KOPT-K1 (cell line): ENCODE measurements around the gene ADGRD1.

Experiments
- H3K27ac ChIP-seq: fragments of 200-600 bp; sonication (generic); 2 replicates; pipeline ENCODE4 v1.5.1; 2016; ENCODE audit warnings: antibody characterized with exemption, mild to moderate bottlenecking, low read depth, low read length; ENCODE audit not compliant: poor library complexity, severe bottlenecking
- H3K36me3 ChIP-seq: fragments of 200-600 bp; sonication (generic); 2 replicates; pipeline ENCODE4 v1.5.1; 2017; ENCODE audit warnings: antibody characterized with exemption, mild to moderate bottlenecking, low read length, moderate library complexity; ENCODE audit not compliant: insufficient read depth
- H3K9me3 ChIP-seq: fragments of 200-600 bp; sonication (generic); 2 replicates; pipeline ENCODE4 v1.5.1; 2017; ENCODE audit warnings: antibody characterized with exemption, low read length, mild to moderate bottlenecking; ENCODE audit not compliant: insufficient read depth, poor library complexity, severe bottlenecking

ADGRD1 gene

DNA sequence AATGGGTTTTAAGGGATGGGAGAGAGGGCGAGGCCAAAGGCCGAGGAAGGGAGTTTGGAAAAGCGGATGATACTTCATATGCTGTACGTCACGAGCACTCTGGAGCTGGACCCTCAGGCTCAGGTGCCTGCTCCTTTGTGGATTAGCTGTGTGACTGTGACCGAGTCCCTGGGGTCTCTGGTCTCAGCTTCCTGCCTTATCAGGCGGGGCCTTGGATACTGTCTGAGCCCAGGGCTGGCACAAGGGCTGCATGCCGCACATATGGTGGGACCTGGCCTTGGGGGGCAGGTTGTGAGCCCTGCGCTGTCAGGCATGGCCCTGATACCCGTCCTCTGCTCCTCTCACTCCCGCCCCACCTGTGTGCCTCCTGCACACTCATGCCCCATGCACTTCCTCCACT is 95.3 kb downstream of the ADGRD1 start:
- Histone ChIP-seq H3K9me3 (no peaks in the 10 kb centered on the region), H3K27ac (no peak overlapping the region), H3K36me3 (no peaks in the 10 kb centered on the region)

DNA sequence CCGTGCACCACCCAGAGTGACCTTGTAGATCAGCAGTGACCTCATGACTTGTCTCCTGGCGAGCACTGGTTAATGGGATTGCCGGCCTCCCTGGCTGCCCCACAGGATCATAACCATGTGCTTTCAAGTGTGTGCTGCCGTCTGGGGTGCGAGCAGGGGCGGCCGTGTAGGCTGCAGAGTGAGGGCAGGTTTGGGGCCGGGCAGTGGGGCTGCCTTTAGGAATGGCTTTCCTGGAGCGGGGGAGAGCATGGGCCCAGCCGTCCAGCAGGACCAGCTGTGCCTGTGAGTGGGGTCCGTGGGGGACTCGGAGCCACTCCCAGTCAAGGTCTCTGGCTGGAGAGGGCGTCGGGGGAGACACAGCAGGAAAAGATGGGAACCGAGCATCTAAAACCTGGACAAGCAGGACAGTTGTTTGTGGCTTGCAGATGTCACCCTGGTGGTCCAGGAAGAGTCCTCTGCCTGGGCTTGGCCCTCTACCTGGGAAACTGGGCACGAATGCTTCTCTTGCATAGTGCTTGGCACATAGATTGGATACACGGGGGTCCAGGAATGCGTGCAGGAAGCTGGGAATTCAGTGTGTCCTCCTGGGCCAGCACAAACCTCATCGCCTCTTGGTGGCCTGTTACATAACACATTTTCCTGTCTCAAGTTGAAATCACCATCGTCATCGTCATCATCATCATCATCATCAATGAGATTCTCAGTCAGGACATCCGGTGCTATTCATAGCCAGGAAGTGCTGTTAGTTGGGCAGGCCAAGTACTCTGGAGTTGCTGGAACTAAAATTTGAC is 96.0 kb downstream of the ADGRD1 start:
- Histone ChIP-seq H3K27ac (no peak overlapping the region), H3K9me3 (no peaks in the 10 kb centered on the region), H3K36me3 (no peaks in the 10 kb centered on the region)

DNA sequence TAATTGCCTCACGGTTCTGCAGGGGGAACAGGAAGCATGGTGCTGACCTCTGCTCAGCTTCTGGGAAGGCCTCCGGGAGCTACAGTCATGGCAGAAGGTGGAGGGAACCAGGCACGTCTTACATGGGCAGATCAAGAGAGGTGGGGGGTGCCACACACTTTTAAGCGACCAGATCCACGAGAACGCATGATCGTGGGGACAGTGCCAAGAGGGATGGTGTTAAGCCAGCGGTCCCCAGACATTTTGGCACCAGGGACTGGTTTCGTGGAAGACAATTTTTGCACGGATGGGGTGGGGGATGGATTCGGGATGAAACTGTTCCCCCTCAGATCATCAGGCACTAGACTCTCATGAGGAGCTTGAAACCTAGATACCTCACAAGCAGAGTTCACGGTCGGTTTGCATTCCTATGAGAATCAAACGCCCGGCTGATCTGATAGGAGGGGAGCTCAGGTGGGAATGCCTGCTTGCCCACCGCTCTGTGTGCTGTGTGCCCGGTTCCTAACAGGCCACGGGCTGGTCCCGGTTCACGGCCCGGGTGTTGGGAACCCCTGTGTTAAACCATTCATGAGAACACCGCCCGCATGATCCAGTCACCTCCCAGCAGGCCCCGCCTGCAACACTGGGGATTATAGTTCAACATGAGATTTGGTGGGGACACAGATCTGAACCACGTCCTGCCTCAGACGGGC is 96.9 kb downstream of the ADGRD1 start:
- H3K27ac ChIP-seq: no peak overlapping the region
- no peaks in the 10 kb centered on the region for H3K9me3 ChIP-seq

DNA sequence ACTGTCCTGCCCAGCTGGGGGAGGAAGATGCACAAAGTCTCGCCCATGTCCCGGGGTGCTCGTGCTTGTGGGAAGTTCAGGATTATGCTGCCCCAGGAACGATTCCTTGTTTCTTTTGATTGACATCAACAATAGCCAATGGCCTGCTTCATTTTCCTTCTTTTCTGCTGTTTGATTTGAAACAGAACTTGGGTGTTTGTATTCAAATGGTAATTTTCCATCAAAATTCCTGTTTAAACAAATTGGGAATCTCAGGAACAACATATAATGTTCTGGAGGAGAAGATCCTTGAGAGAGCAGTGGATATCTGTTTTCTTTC is 97.4 kb downstream of the ADGRD1 start:
- Histone ChIP-seq H3K36me3 (no peaks in the 10 kb centered on the region), H3K9me3 (no peaks in the 10 kb centered on the region), H3K27ac (no peak overlapping the region)

More for the DNA sequence above, 96.9 kb downstream of the ADGRD1 start:
- H3K36me3 ChIP-seq: no peaks in the 10 kb centered on the region

DNA sequence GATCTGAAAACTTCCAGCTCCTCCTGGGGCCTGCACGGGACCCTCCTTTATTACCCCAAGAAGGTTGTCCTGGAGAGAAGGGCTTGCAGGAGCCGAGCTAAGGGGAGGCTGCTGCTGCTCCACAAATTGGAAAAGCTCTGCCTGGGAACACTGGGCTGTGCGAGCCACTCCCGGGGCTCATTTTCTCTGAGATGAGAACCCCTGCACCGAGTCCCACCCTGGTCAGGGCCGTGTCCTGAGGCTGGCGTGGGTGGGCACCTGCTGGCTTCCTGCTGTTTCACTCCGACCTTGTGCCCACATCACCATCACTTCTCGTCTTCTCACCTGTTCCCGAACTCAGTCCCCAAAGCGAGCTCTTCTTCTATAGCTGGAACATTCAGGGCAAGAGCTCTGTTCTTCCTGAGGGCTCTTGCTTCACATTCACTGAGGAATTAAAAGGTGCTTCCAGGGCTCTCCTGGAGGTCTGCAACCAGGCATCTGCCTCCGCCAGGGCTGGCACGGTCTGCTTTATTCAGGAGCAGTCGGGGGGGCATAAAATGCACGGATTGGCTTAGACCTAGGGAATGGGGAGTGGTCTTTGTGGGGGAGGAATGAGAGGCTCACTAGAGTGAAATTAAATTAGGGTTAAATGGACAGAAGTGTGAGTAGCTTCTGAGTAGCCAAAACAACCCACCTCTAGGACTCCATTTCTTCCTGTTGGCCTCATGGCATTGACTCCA is 98.5 kb downstream of the ADGRD1 start:
- Histone ChIP-seq H3K27ac (no peak overlapping the region), H3K9me3 (no peaks in the 10 kb centered on the region), H3K36me3 (no peaks in the 10 kb centered on the region)

DNA sequence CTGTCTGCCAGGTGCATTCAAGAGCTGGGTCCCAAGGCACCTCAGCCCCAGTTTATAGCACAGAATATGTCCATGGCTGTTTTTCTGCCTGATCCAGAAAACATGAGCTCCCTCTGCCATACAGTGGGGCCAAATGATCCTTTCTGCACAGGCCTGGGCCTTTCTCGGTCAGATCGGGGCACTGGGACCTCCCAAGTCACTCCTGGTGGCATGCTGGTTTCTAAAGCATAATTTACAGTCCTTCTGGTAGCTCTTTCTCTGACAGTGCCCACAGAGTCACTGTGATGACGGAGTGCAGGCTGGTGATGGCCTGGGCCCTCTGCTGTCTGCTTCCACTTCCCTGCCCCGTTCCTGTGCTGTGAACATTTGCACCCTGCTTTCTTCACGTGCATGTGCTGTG is 99.2 kb downstream of the ADGRD1 start:
- no peak overlapping the region for H3K27ac ChIP-seq
- H3K9me3 ChIP-seq: no peaks in the 10 kb centered on the region

DNA sequence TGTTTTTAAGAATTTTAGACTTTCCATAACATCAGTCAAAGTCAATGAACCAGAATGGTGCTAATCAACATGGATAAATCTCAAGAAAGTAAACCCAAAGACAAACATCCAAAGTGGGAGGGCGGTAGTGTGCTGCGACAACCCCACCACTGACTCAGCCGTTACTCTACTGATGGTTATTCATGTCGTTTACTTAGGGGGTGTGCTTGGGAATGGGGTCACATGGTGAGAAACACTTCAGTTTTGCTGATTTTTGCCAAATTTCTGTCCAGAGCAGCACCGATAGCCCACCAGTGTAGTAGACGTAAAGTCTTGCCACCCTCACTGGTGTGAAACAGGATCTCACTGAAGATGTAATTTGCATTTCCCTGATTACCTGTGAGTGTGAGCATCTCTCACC is 99.9 kb downstream of the ADGRD1 start:
- Histone ChIP-seq H3K36me3 (no peaks in the 10 kb centered on the region), H3K27ac (no peak overlapping the region), H3K9me3 (no peaks in the 10 kb centered on the region)

More for the DNA sequence above, 99.2 kb downstream of the ADGRD1 start:
- no peaks in the 10 kb centered on the region for H3K36me3 ChIP-seq

DNA sequence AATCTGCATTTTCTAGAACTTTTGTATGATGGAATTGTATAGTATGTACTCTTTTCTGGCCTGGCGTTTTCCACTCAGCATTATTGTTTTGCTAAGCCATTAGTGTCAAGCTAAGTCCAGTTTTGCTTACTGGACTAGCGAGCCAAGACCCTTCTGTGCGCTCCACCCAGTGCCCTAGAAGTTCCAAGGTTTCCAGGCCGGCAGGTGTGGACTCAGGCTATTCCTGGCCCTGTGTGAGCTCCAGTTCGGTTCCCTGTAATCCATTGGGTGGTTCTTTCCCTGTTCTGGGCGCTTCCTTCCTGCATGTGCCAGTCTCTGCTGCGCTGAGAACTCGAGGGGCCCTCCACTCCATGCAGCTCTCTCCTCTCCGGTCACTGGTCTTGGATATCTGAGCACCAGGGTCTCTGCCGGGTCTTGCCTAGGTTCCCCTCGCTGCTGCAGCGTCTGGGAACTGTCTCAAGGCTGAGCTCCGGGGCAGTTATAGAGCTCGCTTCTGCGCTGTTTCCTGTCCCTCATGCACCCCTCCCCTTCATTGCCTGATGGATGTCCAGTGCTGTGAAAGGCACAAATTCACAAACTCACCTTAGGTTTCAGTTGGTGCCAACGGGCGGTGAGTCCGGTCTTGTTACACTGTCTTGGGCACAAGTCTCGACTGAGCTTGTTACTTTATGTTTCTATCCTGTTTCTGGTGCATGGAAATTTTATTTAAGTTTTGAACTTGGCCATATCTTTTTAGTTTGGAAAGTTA is 100.8 kb downstream of the ADGRD1 start:
- Histone ChIP-seq H3K27ac (no peak overlapping the region), H3K36me3 (no peaks in the 10 kb centered on the region), H3K9me3 (no peaks in the 10 kb centered on the region)

DNA sequence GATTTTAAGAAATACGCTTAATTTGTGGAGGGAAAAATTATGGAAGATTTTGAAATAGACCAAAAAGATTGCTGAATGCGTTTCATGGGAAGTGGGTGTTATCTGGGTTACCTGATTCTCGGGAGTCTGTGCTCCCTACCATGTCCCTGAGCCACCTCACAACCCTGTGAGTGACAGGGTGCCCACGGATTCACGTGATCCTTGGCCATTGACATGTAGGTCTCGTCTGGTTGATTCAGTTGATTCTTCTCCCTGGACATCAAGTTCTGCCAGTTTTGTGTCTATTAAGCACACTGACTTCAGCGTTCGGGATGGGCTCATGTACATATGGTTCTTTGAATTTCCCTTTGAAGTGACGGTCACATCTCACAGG is 101.4 kb downstream of the ADGRD1 start:
- Histone ChIP-seq H3K36me3 (no peaks in the 10 kb centered on the region), H3K27ac (no peak overlapping the region), H3K9me3 (no peaks in the 10 kb centered on the region)

DNA sequence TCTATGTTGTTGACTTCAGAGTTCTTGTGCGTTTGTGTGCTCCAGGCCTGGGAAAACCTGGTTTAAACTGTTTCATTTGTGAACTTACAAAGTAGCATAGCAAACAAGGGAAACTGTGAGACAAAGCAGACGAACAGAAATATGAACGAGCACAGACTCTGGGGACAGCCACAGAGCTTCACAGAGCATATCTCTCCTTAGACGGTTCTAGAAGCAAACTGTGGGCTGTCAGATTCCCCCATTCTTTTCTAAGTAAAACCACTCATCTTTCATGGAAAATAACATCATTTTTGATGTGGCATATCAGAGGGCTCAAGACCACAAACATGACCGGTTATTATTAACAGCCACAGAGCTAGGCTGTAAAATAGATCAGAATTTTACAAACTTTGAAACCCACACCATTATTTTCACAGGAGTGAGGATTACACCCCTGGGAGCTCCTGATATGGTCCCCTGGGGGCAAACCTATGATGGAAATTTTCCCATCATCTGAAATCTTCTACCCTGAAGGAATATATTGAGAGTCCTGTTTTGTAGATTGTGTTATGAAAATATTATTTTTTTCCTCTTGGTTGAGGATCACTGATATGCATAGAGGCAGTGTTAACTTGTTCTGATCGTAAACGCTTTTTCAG is 102.0 kb downstream of the ADGRD1 start:
- H3K9me3 ChIP-seq: peaks cover under 1% of the 10 kb centered on the region
- no peaks in the 10 kb centered on the region for H3K36me3 ChIP-seq
- no peak overlapping the region for H3K27ac ChIP-seq

DNA sequence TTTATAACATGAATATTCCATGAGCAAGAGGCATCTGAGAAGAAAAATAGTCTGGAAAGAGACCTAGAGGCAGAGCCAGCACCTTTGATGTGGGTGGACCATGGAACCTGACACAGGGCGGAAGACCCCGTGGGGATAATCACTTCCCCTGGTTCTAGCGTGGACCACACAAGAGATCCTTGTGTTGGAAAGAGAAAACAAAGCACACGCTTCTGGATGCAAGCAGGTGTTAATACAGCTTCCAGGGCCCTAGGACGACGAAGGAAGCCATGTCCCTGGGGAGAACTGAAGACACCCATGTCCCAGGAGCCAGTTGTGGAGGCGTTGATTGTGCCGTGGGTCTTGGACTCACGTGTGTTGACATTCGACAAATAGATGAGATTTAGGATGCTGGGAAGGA is 102.9 kb downstream of the ADGRD1 start:
- Histone ChIP-seq H3K36me3 (no peaks in the 10 kb centered on the region), H3K9me3 (peaks cover 6% of the 10 kb centered on the region), H3K27ac (no peak overlapping the region)

DNA sequence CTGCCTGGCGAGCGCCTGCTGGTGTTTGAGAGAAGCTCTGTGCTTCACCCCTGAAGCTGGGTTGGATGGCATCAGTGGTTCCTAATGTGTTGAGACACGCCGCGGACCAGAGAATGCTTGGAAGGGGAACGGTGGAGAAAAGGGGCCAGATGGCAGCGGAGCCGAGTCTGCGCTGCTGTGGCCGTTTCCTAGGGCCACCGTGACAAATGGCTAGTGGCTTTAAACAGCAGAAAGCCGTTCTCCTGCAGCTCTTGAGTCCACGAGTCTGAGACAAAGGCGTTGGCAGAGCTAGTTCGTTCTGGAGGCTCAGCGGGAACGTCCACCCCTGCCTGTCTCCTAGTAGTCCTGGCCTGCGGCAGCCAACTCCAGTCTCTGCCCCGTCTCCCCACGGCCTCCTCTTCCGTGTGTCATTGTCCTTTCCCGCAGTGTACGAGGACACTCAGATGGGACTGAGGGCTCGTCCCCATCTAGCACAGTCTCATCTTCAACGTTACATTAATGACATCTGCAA is 103.6 kb downstream of the ADGRD1 start:
- no peak overlapping the region for H3K27ac ChIP-seq

DNA sequence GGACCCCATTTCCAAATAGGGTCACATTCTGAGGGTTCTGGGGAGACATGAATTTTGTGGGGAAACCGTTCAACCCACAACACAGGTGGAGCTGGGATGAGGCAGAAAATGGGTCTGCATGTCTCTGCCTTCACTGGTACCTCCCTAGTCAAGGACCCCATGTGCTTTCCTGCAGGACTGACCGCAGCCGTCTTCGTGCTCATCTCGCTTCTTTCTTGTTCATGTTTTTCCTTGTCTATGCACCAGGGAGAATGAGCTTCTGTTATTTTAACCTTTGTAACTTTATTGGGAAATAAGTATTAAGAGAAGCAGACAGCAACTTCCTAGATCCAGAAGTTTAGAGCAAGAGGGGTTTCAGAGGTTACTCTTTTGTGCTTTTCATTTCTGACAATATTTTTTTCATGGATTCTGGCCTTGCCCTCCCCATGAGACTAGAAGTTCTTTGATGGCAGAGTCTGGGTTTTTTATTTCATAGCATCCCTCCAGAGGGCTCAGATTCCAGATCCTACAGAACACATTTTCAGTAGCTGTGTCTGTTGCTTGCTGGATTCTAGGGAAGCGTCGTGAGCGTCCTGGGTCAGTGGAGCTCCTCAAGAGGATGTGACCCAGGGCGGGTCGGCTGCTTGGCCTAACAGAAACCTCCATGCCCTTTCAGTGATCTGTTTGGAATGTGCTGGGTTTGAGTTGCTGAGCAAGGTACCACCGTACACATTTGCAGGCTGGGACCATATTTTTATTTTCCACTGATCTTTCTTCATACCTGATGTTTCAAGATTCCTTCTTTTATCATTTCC is 104.2 kb downstream of the ADGRD1 start:
- Histone ChIP-seq H3K27ac (no peak overlapping the region), H3K9me3 (peaks cover 6% of the 10 kb centered on the region), H3K36me3 (no peaks in the 10 kb centered on the region)

More for the DNA sequence above, 103.6 kb downstream of the ADGRD1 start:
- peaks cover 6% of the 10 kb centered on the region for H3K9me3 ChIP-seq
- no peaks in the 10 kb centered on the region for H3K36me3 ChIP-seq

DNA sequence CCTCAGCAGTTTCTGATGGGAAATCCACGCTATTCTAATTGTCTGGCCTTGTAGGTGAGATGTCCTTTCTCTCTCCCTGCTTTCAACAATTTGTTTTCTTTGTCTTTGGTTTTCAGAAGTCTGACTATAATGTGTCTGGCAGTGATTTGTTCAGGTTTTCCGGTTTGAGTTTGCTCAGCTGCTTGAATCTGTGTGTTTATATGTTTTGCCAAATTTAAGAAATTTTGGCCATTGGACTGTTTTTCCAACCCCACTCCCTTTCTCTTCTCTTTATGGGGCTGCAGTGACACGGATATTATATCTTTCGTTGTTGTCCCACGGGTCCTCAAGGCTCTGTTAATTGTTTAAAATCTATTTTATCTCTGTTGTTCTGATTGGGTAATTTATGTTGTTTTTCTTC is 105.0 kb downstream of the ADGRD1 start:
- H3K36me3 ChIP-seq: no peaks in the 10 kb centered on the region
- peaks cover 6% of the 10 kb centered on the region for H3K9me3 ChIP-seq
- no peak overlapping the region for H3K27ac ChIP-seq
